ENCODE data around the gene ITGA2.

The ITGA2 gene

DNA sequence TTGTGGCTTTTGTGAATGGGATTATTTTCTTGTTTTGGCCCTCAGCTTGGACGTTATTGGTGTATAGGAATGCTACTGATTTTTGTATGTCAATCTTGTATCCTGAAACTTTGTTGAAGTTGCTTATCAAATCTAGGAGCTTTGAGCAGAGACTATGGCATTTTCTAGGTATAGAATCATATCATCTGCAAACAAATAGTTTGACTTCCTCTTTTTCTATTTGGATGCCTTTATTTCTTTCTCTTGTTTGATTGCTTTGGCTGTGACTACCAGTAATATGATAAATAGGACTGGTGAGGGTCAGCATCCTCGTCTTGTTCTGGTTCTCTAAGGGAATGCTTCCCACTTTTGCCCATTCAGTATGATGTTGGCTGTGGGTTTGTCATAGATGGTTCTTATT is 24.7 kb downstream of the ITGA2 start:
- no peaks in the 10 kb centered on the region for H3K4me1 ChIP-seq (ENCODE audit: control insufficient read depth, insufficient read depth, low read length, poor library complexity, severe bottlenecking)
- H3K27me3 ChIP-seq (replicated peaks; ENCODE audit: control insufficient read depth, insufficient read depth, low read length, poor library complexity, severe bottlenecking), result no peaks in the 10 kb centered on the region
- no peaks in the 10 kb centered on the region for H3K9me3 ChIP-seq (ENCODE audit: control insufficient read depth, low read length)
- DNase-seq, result no peak
- H3K27ac ChIP-seq (ENCODE audit: insufficient read depth, low read length, poor library complexity, severe bottlenecking), result no peak overlapping the region
- no peaks in the 10 kb centered on the region for H3K36me3 ChIP-seq (ENCODE audit: control insufficient read depth, insufficient read depth, low read length)
- no peak overlapping the region for H3K4me3 ChIP-seq (ENCODE audit: insufficient read depth, low read depth, low read length, poor library complexity, severe bottlenecking)

- no peaks in the 10 kb centered on the region for H3K36me3 ChIP-seq (ENCODE audit: control insufficient read depth, insufficient read depth, low read length)
- H3K9me3 ChIP-seq (ENCODE audit: control insufficient read depth, low read length), result no peaks in the 10 kb centered on the region
- no peak overlapping the region for H3K4me3 ChIP-seq (ENCODE audit: insufficient read depth, low read depth, low read length, poor library complexity, severe bottlenecking)
- no peak for DNase-seq
- H3K27me3 ChIP-seq (replicated peaks; ENCODE audit: control insufficient read depth, insufficient read depth, low read length, poor library complexity, severe bottlenecking), result peaks cover 3% of the 10 kb centered on the region
- H3K27ac ChIP-seq (ENCODE audit: insufficient read depth, low read length, poor library complexity, severe bottlenecking), result no peak overlapping the region
- no peaks in the 10 kb centered on the region for H3K4me1 ChIP-seq (ENCODE audit: control insufficient read depth, insufficient read depth, low read length, poor library complexity, severe bottlenecking)
Observed at GRCh38 chr5:53017383-53017782, 28.2 kb downstream of the ITGA2 start.

DNA sequence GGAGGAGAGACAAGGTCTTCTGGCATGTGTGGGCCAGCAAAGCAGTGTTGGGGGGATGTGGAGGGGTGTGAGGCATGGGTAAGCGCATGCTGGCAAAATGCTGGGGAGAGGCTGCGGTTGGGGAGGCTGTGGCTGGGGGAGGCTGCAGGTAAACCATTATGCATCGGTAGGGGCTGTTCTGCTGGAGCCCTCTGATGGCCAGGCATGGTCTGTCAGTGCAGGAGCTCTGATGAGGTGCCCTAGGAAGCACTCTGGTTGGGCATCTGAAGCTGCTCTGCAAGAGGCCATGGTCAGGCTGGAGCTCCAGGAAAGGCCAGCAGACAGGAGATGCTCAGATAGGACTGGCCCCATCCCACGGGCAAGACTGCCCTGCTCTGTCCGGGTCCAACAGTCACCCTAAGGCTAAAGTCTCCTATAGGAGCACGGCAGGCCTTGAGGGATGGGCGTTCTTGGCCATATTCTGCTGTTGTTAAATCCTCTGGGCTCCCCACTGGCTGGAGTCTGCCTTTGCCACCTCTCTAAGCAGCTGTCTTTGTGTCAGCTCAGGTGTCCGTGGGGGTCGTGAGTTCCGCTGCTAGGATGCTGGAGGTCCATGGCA is 28.7 kb downstream of the ITGA2 start:
- Histone ChIP-seq H3K27me3 (replicated peaks; ENCODE audit: control insufficient read depth, insufficient read depth, low read length, poor library complexity, severe bottlenecking) (peaks cover 3% of the 10 kb centered on the region), H3K4me3 (ENCODE audit: insufficient read depth, low read depth, low read length, poor library complexity, severe bottlenecking) (no peak overlapping the region), H3K4me1 (ENCODE audit: control insufficient read depth, insufficient read depth, low read length, poor library complexity, severe bottlenecking) (no peaks in the 10 kb centered on the region), H3K9me3 (ENCODE audit: control insufficient read depth, low read length) (no peaks in the 10 kb centered on the region), H3K36me3 (ENCODE audit: control insufficient read depth, insufficient read depth, low read length) (no peaks in the 10 kb centered on the region), H3K27ac (ENCODE audit: insufficient read depth, low read length, poor library complexity, severe bottlenecking) (no peak overlapping the region)
- no peak for DNase-seq

DNA sequence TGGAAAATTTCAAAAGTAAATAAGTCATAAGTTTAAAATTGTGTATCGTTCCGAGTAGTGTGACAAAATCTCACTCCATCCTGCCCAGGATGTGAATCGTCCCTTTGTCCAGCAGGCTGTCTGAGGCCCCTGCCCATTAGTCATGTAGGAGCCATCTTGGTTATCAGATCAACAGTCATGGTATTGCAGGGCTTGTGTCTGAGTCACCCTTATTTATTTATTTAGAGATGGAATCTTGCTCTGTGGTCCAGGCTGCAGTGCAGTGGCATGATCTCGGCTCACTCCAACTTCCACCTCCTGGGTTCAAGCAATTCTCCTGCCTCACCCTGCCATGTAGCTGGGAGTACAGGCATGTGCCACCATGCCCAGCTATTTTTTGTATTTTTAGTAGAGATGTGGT is 30.2 kb downstream of the ITGA2 start:
- no peaks in the 10 kb centered on the region for H3K9me3 ChIP-seq (ENCODE audit: control insufficient read depth, low read length)
- no peak overlapping the region for H3K4me3 ChIP-seq (ENCODE audit: insufficient read depth, low read depth, low read length, poor library complexity, severe bottlenecking)
- H3K27ac ChIP-seq (ENCODE audit: insufficient read depth, low read length, poor library complexity, severe bottlenecking), result no peak overlapping the region
- no peaks in the 10 kb centered on the region for H3K36me3 ChIP-seq (ENCODE audit: control insufficient read depth, insufficient read depth, low read length)
- peaks cover 3% of the 10 kb centered on the region for H3K27me3 ChIP-seq (replicated peaks; ENCODE audit: control insufficient read depth, insufficient read depth, low read length, poor library complexity, severe bottlenecking)
- DNase-seq, result no peak
- H3K4me1 ChIP-seq (ENCODE audit: control insufficient read depth, insufficient read depth, low read length, poor library complexity, severe bottlenecking), result no peaks in the 10 kb centered on the region

- no peak overlapping the region for H3K27ac ChIP-seq (ENCODE audit: insufficient read depth, low read length, poor library complexity, severe bottlenecking)
- DNase-seq, result no peak
- no peaks in the 10 kb centered on the region for H3K4me1 ChIP-seq (ENCODE audit: control insufficient read depth, insufficient read depth, low read length, poor library complexity, severe bottlenecking)
- H3K9me3 ChIP-seq (ENCODE audit: control insufficient read depth, low read length), result no peaks in the 10 kb centered on the region
- H3K36me3 ChIP-seq (ENCODE audit: control insufficient read depth, insufficient read depth, low read length), result no peaks in the 10 kb centered on the region
- H3K27me3 ChIP-seq (replicated peaks; ENCODE audit: control insufficient read depth, insufficient read depth, low read length, poor library complexity, severe bottlenecking), result peaks cover 3% of the 10 kb centered on the region
- no peak overlapping the region for H3K4me3 ChIP-seq (ENCODE audit: insufficient read depth, low read depth, low read length, poor library complexity, severe bottlenecking)
Observed at GRCh38 chr5:53022930-53023511, 33.9 kb downstream of the ITGA2 start.

GRCh38 chr5:53023969-53024368 is 34.8 kb downstream of the ITGA2 start:
- H3K27me3 ChIP-seq (replicated peaks; ENCODE audit: control insufficient read depth, insufficient read depth, low read length, poor library complexity, severe bottlenecking), result peaks cover 3% of the 10 kb centered on the region
- no peak for DNase-seq
- H3K4me1 ChIP-seq (ENCODE audit: control insufficient read depth, insufficient read depth, low read length, poor library complexity, severe bottlenecking), result no peaks in the 10 kb centered on the region
- no peak overlapping the region for H3K4me3 ChIP-seq (ENCODE audit: insufficient read depth, low read depth, low read length, poor library complexity, severe bottlenecking)
- no peak overlapping the region for H3K27ac ChIP-seq (ENCODE audit: insufficient read depth, low read length, poor library complexity, severe bottlenecking)
- no peaks in the 10 kb centered on the region for H3K36me3 ChIP-seq (ENCODE audit: control insufficient read depth, insufficient read depth, low read length)
- H3K9me3 ChIP-seq (ENCODE audit: control insufficient read depth, low read length), result no peaks in the 10 kb centered on the region

GRCh38 chr5:53024535-53024934 is 35.4 kb downstream of the ITGA2 start:
- Histone ChIP-seq H3K36me3 (ENCODE audit: control insufficient read depth, insufficient read depth, low read length) (no peaks in the 10 kb centered on the region), H3K27me3 (replicated peaks; ENCODE audit: control insufficient read depth, insufficient read depth, low read length, poor library complexity, severe bottlenecking) (peaks cover 3% of the 10 kb centered on the region), H3K4me3 (ENCODE audit: insufficient read depth, low read depth, low read length, poor library complexity, severe bottlenecking) (no peak overlapping the region), H3K4me1 (ENCODE audit: control insufficient read depth, insufficient read depth, low read length, poor library complexity, severe bottlenecking) (no peaks in the 10 kb centered on the region), H3K9me3 (ENCODE audit: control insufficient read depth, low read length) (no peaks in the 10 kb centered on the region), H3K27ac (ENCODE audit: insufficient read depth, low read length, poor library complexity, severe bottlenecking) (no peak overlapping the region)
- DNase-seq, result no peak

DNA sequence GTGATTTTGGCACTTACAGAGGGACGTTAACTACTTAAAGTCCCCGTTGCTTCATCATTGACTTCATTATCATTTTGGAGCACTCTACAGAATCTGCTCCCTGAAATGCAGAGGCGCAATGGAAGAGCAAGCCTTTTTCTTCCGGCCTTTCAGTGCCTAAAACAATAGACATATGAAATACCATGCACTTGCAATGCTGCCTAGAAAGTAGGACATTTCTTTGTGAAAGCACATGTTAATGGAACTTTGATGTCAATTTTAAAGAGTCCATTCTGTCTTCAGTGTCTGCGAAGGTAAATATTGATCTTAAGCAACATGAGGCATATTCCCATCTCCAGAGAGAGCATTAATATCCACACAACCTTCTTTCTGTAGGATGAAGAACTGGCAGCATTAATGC is 36.3 kb downstream of the ITGA2 start:
- H3K4me3 ChIP-seq (ENCODE audit: insufficient read depth, low read depth, low read length, poor library complexity, severe bottlenecking), result no peak overlapping the region
- H3K36me3 ChIP-seq (ENCODE audit: control insufficient read depth, insufficient read depth, low read length), result no peaks in the 10 kb centered on the region
- peaks cover 3% of the 10 kb centered on the region for H3K27me3 ChIP-seq (replicated peaks; ENCODE audit: control insufficient read depth, insufficient read depth, low read length, poor library complexity, severe bottlenecking)
- no peak for DNase-seq
- H3K4me1 ChIP-seq (ENCODE audit: control insufficient read depth, insufficient read depth, low read length, poor library complexity, severe bottlenecking), result no peaks in the 10 kb centered on the region
- no peaks in the 10 kb centered on the region for H3K9me3 ChIP-seq (ENCODE audit: control insufficient read depth, low read length)
- no peak overlapping the region for H3K27ac ChIP-seq (ENCODE audit: insufficient read depth, low read length, poor library complexity, severe bottlenecking)

DNA sequence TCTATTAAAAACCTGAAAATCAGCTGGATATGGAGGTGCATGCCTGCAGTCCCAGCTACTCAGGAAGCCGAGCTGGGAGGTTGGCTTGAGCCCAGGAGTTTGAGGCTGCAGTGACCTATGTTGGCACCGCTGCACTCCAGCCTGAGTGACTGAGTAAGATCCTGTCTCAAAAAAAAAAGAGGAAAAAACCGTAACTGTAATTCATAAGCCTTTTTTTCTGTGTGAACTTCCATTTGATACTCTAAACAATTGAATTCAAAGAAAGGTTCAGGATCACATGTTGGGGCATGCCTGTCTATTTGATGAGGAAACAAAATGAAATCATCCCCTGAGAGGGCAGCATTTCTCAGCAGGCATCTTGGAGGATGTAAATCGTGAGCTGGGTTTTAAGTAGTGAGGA is 38.8 kb downstream of the ITGA2 start:
- DNase-seq, result no peak
- H3K27ac ChIP-seq (ENCODE audit: insufficient read depth, low read length, poor library complexity, severe bottlenecking), result no peak overlapping the region
- no peaks in the 10 kb centered on the region for H3K9me3 ChIP-seq (ENCODE audit: control insufficient read depth, low read length)
- H3K27me3 ChIP-seq (replicated peaks; ENCODE audit: control insufficient read depth, insufficient read depth, low read length, poor library complexity, severe bottlenecking), result no peaks in the 10 kb centered on the region
- peaks cover 8% of the 10 kb centered on the region for H3K4me1 ChIP-seq (ENCODE audit: control insufficient read depth, insufficient read depth, low read length, poor library complexity, severe bottlenecking)
- no peak overlapping the region for H3K4me3 ChIP-seq (ENCODE audit: insufficient read depth, low read depth, low read length, poor library complexity, severe bottlenecking)
- no peaks in the 10 kb centered on the region for H3K36me3 ChIP-seq (ENCODE audit: control insufficient read depth, insufficient read depth, low read length)

DNA sequence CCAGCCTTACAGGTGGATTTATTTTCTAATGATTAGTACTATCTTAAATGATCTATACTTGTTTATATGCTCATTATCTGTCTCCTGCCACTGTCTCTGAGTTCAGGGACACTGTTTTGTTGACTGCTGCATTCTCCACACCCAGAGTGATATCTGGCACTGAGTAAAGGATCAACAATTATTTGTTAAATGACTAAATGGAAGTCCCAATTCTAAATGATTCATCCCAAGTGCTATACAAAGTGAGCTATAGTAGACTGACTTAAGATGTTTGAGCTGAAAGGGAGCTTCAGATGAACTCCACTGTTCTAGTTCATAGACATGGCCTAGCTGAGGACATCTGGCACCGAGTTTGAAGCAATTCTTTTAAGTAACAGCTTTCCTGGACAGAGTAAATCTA is 40.5 kb downstream of the ITGA2 start:
- no peaks in the 10 kb centered on the region for H3K27me3 ChIP-seq (replicated peaks; ENCODE audit: control insufficient read depth, insufficient read depth, low read length, poor library complexity, severe bottlenecking)
- no peaks in the 10 kb centered on the region for H3K9me3 ChIP-seq (ENCODE audit: control insufficient read depth, low read length)
- H3K27ac ChIP-seq (ENCODE audit: insufficient read depth, low read length, poor library complexity, severe bottlenecking), result no peak overlapping the region
- no peaks in the 10 kb centered on the region for H3K36me3 ChIP-seq (ENCODE audit: control insufficient read depth, insufficient read depth, low read length)
- H3K4me3 ChIP-seq (ENCODE audit: insufficient read depth, low read depth, low read length, poor library complexity, severe bottlenecking), result no peak overlapping the region
- no peak for DNase-seq
- peaks cover 8% of the 10 kb centered on the region for H3K4me1 ChIP-seq (ENCODE audit: control insufficient read depth, insufficient read depth, low read length, poor library complexity, severe bottlenecking)
